Thoracic aorta (tissue), 2 donors: Measurements from ENCODE around the gene NCAPG. TPM values are rescaled to one million over a fixed set of nuclear protein-coding genes. Genes with fewer than 3 reads are reported as not detected.

Experiments used
- ATAC-seq: fragments of 150-250 bp; one replicate; pipeline ENCODE4 v1.8.0; 2017; ENCODE audit warnings: low read depth; ENCODE audit not compliant: insufficient number of reproducible peaks, low FRiP score
- DNase-seq: peaks from one replicate; pipeline ENCODE4 v3.0.0-alpha.2; 2020; ENCODE audit warnings: low spot score
- H3K27ac ChIP-seq, 2 donors: fragments of 200-600 bp; sonication (generic); 1 replicate in 1 of 2; 2 replicates in 1 of 2; pipeline ENCODE4 v1.5.1; 2016; ENCODE audit warnings: mild to moderate bottlenecking in 2 of 2, moderate library complexity in 2 of 2
- H3K27me3 ChIP-seq: fragments of 200-600 bp; sonication (generic); replicated peaks from 2 replicates; pipeline ENCODE4 v1.6.0; 2016; ENCODE audit warnings: mild to moderate bottlenecking; ENCODE audit not compliant: insufficient read depth
- H3K36me3 ChIP-seq: fragments of 200-600 bp; sonication (generic); one replicate; pipeline ENCODE4 v1.5.1; 2016
- H3K4me1 ChIP-seq, 2 donors: fragments of 200-600 bp; sonication (generic); 1 replicate in 1 of 2; 2 replicates in 1 of 2; pipeline versions ENCODE4 v1.5.1 to v1.6.0; 2016; ENCODE audit warnings: low read depth in 2 of 2, mild to moderate bottlenecking in 1 of 2; ENCODE audit not compliant: control insufficient read depth in 1 of 2
- H3K4me3 ChIP-seq: fragments of 200-600 bp; sonication (generic); 2 replicates; pipeline ENCODE4 v1.5.1; 2016; ENCODE audit warnings: mild to moderate bottlenecking
- H3K9me3 ChIP-seq: fragments of 200-600 bp; sonication (generic); 2 replicates; pipeline ENCODE4 v1.5.1; 2016
- CTCF ChIP-seq: fragments of 200-600 bp; sonication (generic); IDR thresholded peaks from one replicate; pipeline ENCODE4 v1.5.1; 2019; ENCODE audit warnings: antibody characterized with exemption
- total RNA-seq, 2 donors: library from RNA; depleted of rRNA; stranded (reverse); fragments of >200 nt; gene quantifications; one replicate each; pipeline versions ENCODE4 v1.1.0 to v1.2.3, GENCODE V29; 2016

NCAPG gene
- total RNA-seq, 2 donors from 2014 or later: 0.63 TPM; not detected in 1

- no peak for ATAC-seq
- DNase-seq: no peak
- Histone ChIP-seq H3K4me3 (no peak overlapping the region), H3K4me1 (no peaks in the 10 kb centered on the region), H3K27ac (no peak overlapping the region), H3K9me3 (no peaks in the 10 kb centered on the region), H3K27me3 (no peaks in the 10 kb centered on the region), H3K36me3 (peaks cover 6% of the 10 kb centered on the region)
- TF ChIP-seq CTCF: no peak
These were observed 13.0 kb upstream of the NCAPG start for GRCh38 chr4:17797808-17798207.

GRCh38 chr4:17805580-17806155, 5.1 kb upstream of the NCAPG start:
- ATAC-seq: no peak
- TF ChIP-seq CTCF: no peak
- no peak for DNase-seq

GRCh38 chr4:17807446-17807845, 3.3 kb upstream of the NCAPG start:
- DNase-seq (no peak), ATAC-seq (no peak)
- Histone ChIP-seq H3K9me3 (no peaks in the 10 kb centered on the region), H3K27ac (no peak overlapping the region), H3K27me3 (no peaks in the 10 kb centered on the region), H3K4me3 (peak overlapping the region; percentile 92), H3K4me1 (peaks cover 26 to 48% of the 10 kb centered on the region in 2 donors), H3K36me3 (peaks cover 17% of the 10 kb centered on the region)
- TF ChIP-seq CTCF: no peak

More at GRCh38 chr4:17805580-17806155, 5.1 kb upstream of the NCAPG start:
- Histone ChIP-seq H3K27ac (no peak overlapping the region), H3K27me3 (no peaks in the 10 kb centered on the region), H3K4me1 (peaks cover 26 to 44% of the 10 kb centered on the region in 2 donors), H3K4me3 (no peak overlapping the region), H3K36me3 (peaks cover 17% of the 10 kb centered on the region), H3K9me3 (no peaks in the 10 kb centered on the region)

GRCh38 chr4:17809667-17810066, 1.1 kb upstream of the NCAPG start:
- no peaks in the 10 kb centered on the region for H3K9me3 ChIP-seq
- no peak for ATAC-seq
- TF ChIP-seq CTCF: no peak
- H3K36me3 ChIP-seq: no peaks in the 10 kb centered on the region
- DNase-seq: no peak
- H3K4me1 ChIP-seq: peaks cover 26 to 48% of the 10 kb centered on the region in 2 donors
- H3K27ac ChIP-seq: peak overlapping the region; percentile 94 to 96
- no peaks in the 10 kb centered on the region for H3K27me3 ChIP-seq
- peak overlapping the region; percentile 92 for H3K4me3 ChIP-seq

GRCh38 chr4:17811078-17811603, 362 bp downstream of the NCAPG start:
- Histone ChIP-seq H3K27ac (no peak overlapping the region), H3K9me3 (no peaks in the 10 kb centered on the region), H3K4me1 (peaks cover 26 to 42% of the 10 kb centered on the region in 2 donors), H3K27me3 (no peaks in the 10 kb centered on the region), H3K36me3 (no peaks in the 10 kb centered on the region), H3K4me3 (peak overlapping the region; percentile 92)
- no peak for TF ChIP-seq CTCF
- DNase-seq: no peak
- no peak for ATAC-seq
